ENCODE results near the gene THAP9. TPM values are rescaled to one million over a fixed set of nuclear protein-coding genes. Genes with fewer than 3 reads are reported as not detected.
"Not testable (repeated sequence)": the region's sequence is repeated elsewhere in the genome, so short reads cannot be mapped to it uniquely, and the experiment has no call there.

The THAP9 gene, protein sequence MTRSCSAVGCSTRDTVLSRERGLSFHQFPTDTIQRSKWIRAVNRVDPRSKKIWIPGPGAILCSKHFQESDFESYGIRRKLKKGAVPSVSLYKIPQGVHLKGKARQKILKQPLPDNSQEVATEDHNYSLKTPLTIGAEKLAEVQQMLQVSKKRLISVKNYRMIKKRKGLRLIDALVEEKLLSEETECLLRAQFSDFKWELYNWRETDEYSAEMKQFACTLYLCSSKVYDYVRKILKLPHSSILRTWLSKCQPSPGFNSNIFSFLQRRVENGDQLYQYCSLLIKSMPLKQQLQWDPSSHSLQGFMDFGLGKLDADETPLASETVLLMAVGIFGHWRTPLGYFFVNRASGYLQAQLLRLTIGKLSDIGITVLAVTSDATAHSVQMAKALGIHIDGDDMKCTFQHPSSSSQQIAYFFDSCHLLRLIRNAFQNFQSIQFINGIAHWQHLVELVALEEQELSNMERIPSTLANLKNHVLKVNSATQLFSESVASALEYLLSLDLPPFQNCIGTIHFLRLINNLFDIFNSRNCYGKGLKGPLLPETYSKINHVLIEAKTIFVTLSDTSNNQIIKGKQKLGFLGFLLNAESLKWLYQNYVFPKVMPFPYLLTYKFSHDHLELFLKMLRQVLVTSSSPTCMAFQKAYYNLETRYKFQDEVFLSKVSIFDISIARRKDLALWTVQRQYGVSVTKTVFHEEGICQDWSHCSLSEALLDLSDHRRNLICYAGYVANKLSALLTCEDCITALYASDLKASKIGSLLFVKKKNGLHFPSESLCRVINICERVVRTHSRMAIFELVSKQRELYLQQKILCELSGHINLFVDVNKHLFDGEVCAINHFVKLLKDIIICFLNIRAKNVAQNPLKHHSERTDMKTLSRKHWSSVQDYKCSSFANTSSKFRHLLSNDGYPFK
- polyA plus RNA-seq: 1 to 10 TPM in 3 of 4 donors, under 1 TPM in 1; 0.54 to 7.9 (median 2.5) TPM
- long read RNA-seq, donor 1, partial matches to known transcripts: 0 of 1 reads
- long read RNA-seq, donor 1, other reads (novel, unspliced or antisense): 0 of 1 reads
- long read RNA-seq, donor 2, partial matches to known transcripts: 0 of 7 reads
- long read RNA-seq, donor 2, other reads (novel, unspliced or antisense): 5 of 7 reads
- long read RNA-seq, donor 3, partial matches to known transcripts: 0 of 1 reads
- long read RNA-seq, donor 3, other reads (novel, unspliced or antisense): 0 of 1 reads
- long read RNA-seq, donor 4: 0 reads
- long read RNA-seq, donor 5, partial matches to known transcripts: 0 of 1 reads
- long read RNA-seq, donor 5, other reads (novel, unspliced or antisense): 0 of 1 reads
- long read RNA-seq, donor 6: 0 reads
- long read RNA-seq, donor 7, partial matches to known transcripts: 0 of 2 reads
- long read RNA-seq, donor 7, other reads (novel, unspliced or antisense): 0 of 2 reads
- long read RNA-seq, donor 8: 0 reads
- long read RNA-seq, donor 9: 0 reads
- long read RNA-seq, donor 10, partial matches to known transcripts: 0 of 2 reads
- long read RNA-seq, donor 10, other reads (novel, unspliced or antisense): 0 of 2 reads

DNA sequence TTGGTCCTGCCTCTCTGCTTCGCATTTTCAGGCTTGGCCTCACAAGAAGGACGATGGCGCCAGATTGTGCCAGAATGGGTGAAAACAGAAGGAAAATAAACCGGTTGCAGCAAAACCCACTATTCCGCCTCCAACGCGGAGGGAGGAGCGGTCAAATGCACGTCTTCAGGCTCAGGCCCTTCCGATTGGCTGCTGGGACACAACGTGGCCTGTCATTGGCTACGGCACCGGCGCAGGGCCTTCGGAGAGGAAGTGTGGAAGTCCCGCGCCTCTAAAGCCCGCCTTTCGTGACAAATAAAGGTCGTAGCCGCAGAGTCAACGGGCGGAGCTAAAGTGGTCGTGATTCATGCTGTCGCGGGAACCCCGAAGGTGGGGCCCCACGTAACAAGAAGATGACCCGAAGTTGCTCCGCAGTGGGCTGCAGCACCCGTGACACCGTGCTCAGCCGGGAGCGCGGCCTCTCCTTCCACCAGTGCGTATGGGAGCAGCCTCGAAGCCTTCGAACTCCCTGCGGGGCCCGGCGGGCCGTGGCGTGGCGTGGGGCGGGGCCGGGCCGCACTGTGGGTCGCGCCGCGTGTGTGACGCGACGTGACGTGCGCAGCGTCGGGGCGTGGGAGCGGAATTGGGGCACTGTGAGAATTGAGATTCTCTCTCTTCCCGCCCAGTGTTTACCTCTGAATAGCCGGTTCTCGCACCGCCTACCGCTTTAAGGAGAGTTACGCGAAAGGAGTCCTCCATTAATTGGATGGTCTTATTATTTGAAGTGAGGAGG, at the start of gene THAP9:
TSS of gene THAP9 (plus strand) at position 325 of the 772 bp plus-strand sequence. CDS start at position 393, 68 bp downstream.
- no peaks in the 10 kb centered on the region for H3K9me3 ChIP-seq (ENCODE audit: control insufficient read depth in 2 of 2, insufficient read depth in 1 of 2, low read depth in 1 of 2, low read length in 1 of 2)
- peaks cover 0 to 6% (median 0%) of the 10 kb centered on the region in 3 donors for H3K36me3 ChIP-seq (ENCODE audit: control insufficient read depth in 3 of 3, insufficient read depth in 2 of 3, low read depth in 1 of 3, low read length in 3 of 3)
- peak; percentile 99 to 100 for DNase-seq
- WGBS, 3 donors: 0 to 1% (median 1%) methylated on average over 65 to 67 of the region's 67 CpGs
- peak within 1 kb of the TSS; percentile 52 to 98 (median 84) for H3K4me3 ChIP-seq (ENCODE audit: low read depth in 1 of 3, low read length in 3 of 3)
- no peaks in the 10 kb centered on the region for H3K27me3 ChIP-seq (ENCODE audit: control insufficient read depth in 3 of 3, insufficient read depth in 3 of 3, low read length in 3 of 3)
- peaks cover 0 to 21% (median 0%) of the 10 kb centered on the region in 3 donors for H3K4me1 ChIP-seq (ENCODE audit: control insufficient read depth in 3 of 3, insufficient read depth in 2 of 3, low read depth in 1 of 3, low read length in 2 of 3)
- no peak for FAIRE-seq
- peak within 1 kb of the TSS; percentile 97 to 100 (median 99) for H3K27ac ChIP-seq (ENCODE audit: low read depth in 1 of 3, low read length in 2 of 3)

DNA sequence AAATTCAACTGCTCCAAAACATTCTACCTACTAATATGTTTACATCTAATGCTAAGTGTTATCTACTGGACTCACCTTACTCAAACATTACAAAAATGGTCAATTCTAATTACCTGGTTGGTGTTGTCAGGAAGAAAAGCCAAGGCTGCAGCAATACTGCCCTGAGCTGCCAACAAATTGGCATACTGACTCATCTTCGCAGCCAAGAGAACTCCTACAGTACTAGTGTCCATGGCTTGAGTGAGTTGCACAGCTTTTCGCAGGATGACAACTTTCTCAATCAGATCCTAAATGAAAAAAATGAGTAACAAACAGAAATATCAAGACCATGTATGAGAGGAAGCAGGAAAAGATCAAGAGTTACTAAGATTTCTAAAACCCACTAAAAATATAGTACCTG, 49.2 kb upstream of the THAP9 start:
- no peak overlapping the region for H3K27ac ChIP-seq (ENCODE audit: low read depth in 1 of 3, low read length in 2 of 3)
- no peak overlapping the region for H3K4me3 ChIP-seq (ENCODE audit: low read depth in 1 of 3, low read length in 3 of 3)
- H3K27me3 ChIP-seq (ENCODE audit: control insufficient read depth in 3 of 3, insufficient read depth in 3 of 3, low read length in 3 of 3): no peaks in the 10 kb centered on the region
- no peaks in the 10 kb centered on the region for H3K4me1 ChIP-seq (ENCODE audit: control insufficient read depth in 3 of 3, insufficient read depth in 2 of 3, low read depth in 1 of 3, low read length in 2 of 3)
- no peaks in the 10 kb centered on the region for H3K9me3 ChIP-seq (ENCODE audit: control insufficient read depth in 2 of 2, insufficient read depth in 1 of 2, low read depth in 1 of 2, low read length in 1 of 2)
- FAIRE-seq (no peak), DNase-seq (no peak)
- H3K36me3 ChIP-seq (ENCODE audit: control insufficient read depth in 3 of 3, insufficient read depth in 2 of 3, low read depth in 1 of 3, low read length in 3 of 3): peaks cover 9 to 40% (median 28%) of the 10 kb centered on the region in 3 donors
- 95 to 99% (median 97%) methylated on average over 2 of the region's 2 CpGs for WGBS, 3 donors

DNA sequence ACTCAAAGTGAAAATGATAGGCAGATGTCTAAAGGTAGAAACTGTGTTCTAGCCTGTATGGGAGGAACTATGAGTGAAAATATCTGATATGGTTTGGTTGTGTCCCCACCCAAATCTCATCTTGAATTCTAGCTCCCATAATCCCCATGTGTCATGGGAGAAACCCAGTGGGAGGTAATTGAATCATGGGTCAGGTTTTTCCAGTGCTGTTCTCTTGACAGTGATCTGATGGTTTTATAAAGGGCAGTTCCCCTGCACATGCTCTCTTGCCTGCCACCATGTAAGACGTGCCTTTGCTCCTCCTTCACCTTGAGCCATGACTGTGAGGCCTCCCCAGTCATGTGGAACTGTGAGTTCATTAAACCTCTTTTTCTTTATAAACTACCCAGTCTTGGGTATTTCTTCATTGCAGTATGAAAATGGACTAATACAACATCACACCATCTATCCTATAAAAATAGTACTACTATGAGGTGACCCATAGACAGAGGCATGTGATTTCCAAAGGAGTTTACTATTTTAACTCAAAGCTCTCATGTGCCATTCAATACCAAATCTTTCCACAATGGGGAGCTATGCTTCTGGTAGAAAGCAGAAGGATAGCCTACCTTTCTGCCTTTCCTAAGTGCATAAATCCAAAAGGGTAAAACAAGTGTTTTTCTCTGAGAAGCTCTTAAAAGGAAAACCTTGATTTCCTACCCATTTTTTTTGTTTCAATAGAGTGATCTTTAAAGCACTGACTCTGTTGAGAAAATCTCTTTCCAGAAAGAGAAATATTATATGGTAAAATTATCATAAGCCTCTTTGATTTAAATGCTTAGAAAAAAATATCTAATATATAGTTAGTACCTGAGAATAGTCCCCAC, 48.4 kb upstream of the THAP9 start:
- no peak overlapping the region for H3K4me3 ChIP-seq (ENCODE audit: low read depth in 1 of 3, low read length in 3 of 3)
- peaks cover 6 to 39% (median 28%) of the 10 kb centered on the region in 3 donors for H3K36me3 ChIP-seq (ENCODE audit: control insufficient read depth in 3 of 3, insufficient read depth in 2 of 3, low read depth in 1 of 3, low read length in 3 of 3)
- H3K9me3 ChIP-seq (ENCODE audit: control insufficient read depth in 2 of 2, insufficient read depth in 1 of 2, low read depth in 1 of 2, low read length in 1 of 2): no peaks in the 10 kb centered on the region
- DNase-seq (peak; percentile 39 to 41), FAIRE-seq (no peak)
- H3K27ac ChIP-seq (ENCODE audit: low read depth in 1 of 3, low read length in 2 of 3): no peak overlapping the region
- H3K27me3 ChIP-seq (ENCODE audit: control insufficient read depth in 3 of 3, insufficient read depth in 3 of 3, low read length in 3 of 3): no peaks in the 10 kb centered on the region
- WGBS, 3 donors: 78 to 91% (median 89%) methylated on average over 1 of the region's 1 CpG
- no peaks in the 10 kb centered on the region for H3K4me1 ChIP-seq (ENCODE audit: control insufficient read depth in 3 of 3, insufficient read depth in 2 of 3, low read depth in 1 of 3, low read length in 2 of 3)

DNA sequence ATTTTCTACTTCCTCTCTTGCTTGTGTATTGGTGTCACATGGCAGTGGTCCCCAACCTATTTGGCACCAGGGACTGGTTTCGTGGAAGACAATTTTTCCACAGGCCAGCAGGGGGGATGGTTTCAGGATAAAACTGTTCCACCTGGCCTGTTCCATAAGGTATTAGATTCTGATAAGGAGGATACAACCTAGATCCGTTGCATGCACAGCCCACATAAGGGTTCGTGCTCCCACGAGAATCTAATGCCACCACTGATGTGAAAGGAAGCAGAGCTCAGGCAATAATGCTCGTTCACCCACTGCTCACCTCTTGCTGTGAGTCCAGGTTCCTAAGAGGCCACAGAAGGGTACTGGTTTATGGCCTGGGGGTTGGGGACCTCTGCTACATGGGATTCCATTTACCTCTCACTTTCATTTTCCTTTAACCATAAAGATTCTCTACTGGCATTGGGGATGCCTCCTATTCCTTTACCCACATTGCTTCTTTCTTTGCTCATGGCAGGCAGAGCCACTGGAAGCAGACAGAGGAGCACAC, 47.7 kb upstream of the THAP9 start:
- Histone ChIP-seq H3K36me3 (ENCODE audit: control insufficient read depth in 3 of 3, insufficient read depth in 2 of 3, low read depth in 1 of 3, low read length in 3 of 3) (peaks cover 5 to 37% (median 27%) of the 10 kb centered on the region in 3 donors), H3K27me3 (ENCODE audit: control insufficient read depth in 3 of 3, insufficient read depth in 3 of 3, low read length in 3 of 3) (no peaks in the 10 kb centered on the region), H3K9me3 (ENCODE audit: control insufficient read depth in 2 of 2, insufficient read depth in 1 of 2, low read depth in 1 of 2, low read length in 1 of 2) (no peaks in the 10 kb centered on the region), H3K27ac (ENCODE audit: low read depth in 1 of 3, low read length in 2 of 3) (no peak overlapping the region), H3K4me1 (ENCODE audit: control insufficient read depth in 3 of 3, insufficient read depth in 2 of 3, low read depth in 1 of 3, low read length in 2 of 3) (no peaks in the 10 kb centered on the region), H3K4me3 (ENCODE audit: low read depth in 1 of 3, low read length in 3 of 3) (no peak overlapping the region)
- 58 to 67% (median 62%) methylated on average over 5 of the region's 5 CpGs for WGBS, 3 donors
- FAIRE-seq (no peak), DNase-seq (peak in 1 of 2 donors; percentile 66)

DNA sequence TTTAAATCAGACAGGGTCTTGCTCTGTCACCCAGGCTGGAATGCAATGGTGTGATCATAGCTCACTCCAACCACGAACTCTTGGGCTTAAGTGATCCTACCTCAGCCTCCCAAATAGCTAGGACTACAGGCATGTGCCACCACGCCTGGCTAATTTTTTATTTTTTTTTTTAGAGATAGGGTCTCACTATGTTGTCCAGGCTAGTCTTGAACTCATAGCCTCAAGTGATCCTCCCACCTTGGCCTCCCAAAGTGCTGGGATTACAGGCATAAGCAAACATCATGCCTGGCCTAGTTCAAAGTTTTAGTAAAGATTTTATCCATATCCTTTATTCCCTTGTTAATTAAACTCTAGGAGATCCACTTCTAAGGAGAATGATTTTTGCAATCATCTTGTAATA, 40.0 kb upstream of the THAP9 start:
- H3K4me3 ChIP-seq (ENCODE audit: low read depth in 1 of 3, low read length in 3 of 3); H3K27me3 ChIP-seq (ENCODE audit: control insufficient read depth in 3 of 3, insufficient read depth in 3 of 3, low read length in 3 of 3); DNase-seq; H3K9me3 ChIP-seq (ENCODE audit: control insufficient read depth in 2 of 2, insufficient read depth in 1 of 2, low read depth in 1 of 2, low read length in 1 of 2); FAIRE-seq; H3K27ac ChIP-seq (ENCODE audit: low read depth in 1 of 3, low read length in 2 of 3); H3K4me1 ChIP-seq (ENCODE audit: control insufficient read depth in 3 of 3, insufficient read depth in 2 of 3, low read depth in 1 of 3, low read length in 2 of 3): not testable (repeated sequence)
- WGBS, 3 donors: 96 to 98% (median 97%) methylated on average over 2 of the region's 2 CpGs
- peaks cover 5 to 44% (median 13%) of the 10 kb centered on the region in 3 donors for H3K36me3 ChIP-seq (ENCODE audit: control insufficient read depth in 3 of 3, insufficient read depth in 2 of 3, low read depth in 1 of 3, low read length in 3 of 3)

DNA sequence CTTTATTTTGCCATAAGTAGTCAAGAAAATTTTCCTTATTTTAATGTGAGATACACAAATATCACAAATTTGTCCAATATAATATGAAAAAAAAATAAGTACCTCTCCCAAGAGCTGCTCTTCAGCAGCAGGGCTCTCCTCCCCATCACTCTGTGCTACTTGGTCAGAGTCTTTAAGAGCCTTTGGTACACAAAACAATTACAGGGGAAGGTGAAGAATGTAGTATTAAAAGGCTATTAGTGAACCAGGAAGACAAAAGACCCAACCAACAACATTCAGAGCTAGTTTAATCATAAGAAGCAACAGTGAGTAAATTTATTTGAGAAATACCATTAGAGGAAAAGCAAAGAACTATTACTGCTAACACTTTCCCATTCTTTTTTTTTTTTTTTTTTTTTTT, 39.0 kb upstream of the THAP9 start:
- Histone ChIP-seq H3K4me1 (ENCODE audit: control insufficient read depth in 3 of 3, insufficient read depth in 2 of 3, low read depth in 1 of 3, low read length in 2 of 3) (no peaks in the 10 kb centered on the region), H3K36me3 (ENCODE audit: control insufficient read depth in 3 of 3, insufficient read depth in 2 of 3, low read depth in 1 of 3, low read length in 3 of 3) (peaks cover 5 to 43% (median 11%) of the 10 kb centered on the region in 3 donors), H3K9me3 (ENCODE audit: control insufficient read depth in 2 of 2, insufficient read depth in 1 of 2, low read depth in 1 of 2, low read length in 1 of 2) (no peaks in the 10 kb centered on the region), H3K4me3 (ENCODE audit: low read depth in 1 of 3, low read length in 3 of 3) (no peak overlapping the region), H3K27ac (ENCODE audit: low read depth in 1 of 3, low read length in 2 of 3) (no peak overlapping the region), H3K27me3 (ENCODE audit: control insufficient read depth in 3 of 3, insufficient read depth in 3 of 3, low read length in 3 of 3) (no peaks in the 10 kb centered on the region)
- FAIRE-seq: no peak
- no peak for DNase-seq
